ENCODE data around the gene ICAM2.
"Not testable (repeated sequence)": the region's sequence is repeated elsewhere in the genome, so short reads cannot be mapped to it uniquely, and the experiment has no call there.

The ICAM2 gene

GRCh38 chr17:64041912-64042311, 21.5 kb upstream of the ICAM2 start:
- DNase-seq: no peak

DNA sequence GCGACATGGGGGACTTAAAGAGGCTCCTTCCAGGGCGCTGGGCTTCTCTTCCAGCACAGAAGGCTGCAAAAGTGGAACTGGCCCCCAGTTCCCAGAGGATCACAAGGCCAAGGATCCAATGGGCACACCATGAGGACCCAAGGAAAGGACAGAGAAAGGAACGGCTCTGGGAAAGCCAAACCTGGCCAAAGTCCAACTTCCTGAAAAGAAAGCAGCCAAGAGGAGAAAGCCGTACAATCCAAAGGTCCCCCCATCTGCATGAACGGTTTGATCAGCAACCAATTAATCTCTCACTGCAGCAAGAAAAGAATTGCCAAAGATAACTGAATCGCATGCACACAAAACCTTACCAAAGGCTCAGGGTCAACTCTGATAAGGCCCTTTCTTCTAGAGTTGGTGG, 19.8 kb upstream of the ICAM2 start:
- no peak for DNase-seq

- no peak for DNase-seq
These were observed 18.6 kb upstream of the ICAM2 start for GRCh38 chr17:64039106-64039400.

DNA sequence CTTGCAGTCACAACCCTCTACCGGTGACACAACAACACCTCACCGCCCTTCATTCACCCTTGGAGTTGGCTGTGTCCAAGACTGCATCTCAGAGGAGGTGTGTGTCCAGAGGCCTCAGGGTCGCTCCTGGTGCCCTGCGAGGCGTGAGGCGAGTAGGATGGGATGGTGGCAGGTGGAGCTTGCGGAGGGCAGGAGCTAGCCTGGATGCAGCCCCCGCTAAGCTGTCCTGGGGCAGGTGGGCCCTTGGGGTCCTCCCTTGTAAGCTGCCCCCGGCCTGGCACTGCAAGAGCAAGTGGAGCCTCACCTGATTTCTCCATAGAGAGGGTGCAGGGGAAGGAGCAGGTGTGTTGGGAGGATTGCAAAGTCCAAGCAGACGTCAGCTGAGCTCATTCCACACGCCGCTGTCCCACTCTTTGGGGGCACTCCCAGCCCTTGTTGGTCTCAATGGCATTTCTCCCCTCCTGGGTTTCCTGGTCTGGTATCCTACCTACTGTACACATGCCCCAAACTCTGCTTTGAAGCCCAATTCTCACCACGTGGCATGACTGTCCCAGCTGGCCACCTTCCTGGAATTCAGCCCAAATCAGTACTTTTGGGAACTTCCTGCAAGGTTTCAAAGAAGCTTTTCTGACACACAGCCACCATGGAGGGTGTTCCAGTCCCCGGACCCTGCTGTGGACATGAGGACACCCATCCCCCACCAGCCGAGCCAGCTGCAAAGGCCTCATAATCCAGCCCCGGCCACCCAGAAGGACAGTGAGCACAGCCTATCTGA, 18.1 kb upstream of the ICAM2 start:
- no peak for DNase-seq

GRCh38 chr17:64037802-64038201, 17.4 kb upstream of the ICAM2 start:
- no peak for DNase-seq

GRCh38 chr17:64037180-64037579, 16.7 kb upstream of the ICAM2 start:
- no peak for DNase-seq

DNA sequence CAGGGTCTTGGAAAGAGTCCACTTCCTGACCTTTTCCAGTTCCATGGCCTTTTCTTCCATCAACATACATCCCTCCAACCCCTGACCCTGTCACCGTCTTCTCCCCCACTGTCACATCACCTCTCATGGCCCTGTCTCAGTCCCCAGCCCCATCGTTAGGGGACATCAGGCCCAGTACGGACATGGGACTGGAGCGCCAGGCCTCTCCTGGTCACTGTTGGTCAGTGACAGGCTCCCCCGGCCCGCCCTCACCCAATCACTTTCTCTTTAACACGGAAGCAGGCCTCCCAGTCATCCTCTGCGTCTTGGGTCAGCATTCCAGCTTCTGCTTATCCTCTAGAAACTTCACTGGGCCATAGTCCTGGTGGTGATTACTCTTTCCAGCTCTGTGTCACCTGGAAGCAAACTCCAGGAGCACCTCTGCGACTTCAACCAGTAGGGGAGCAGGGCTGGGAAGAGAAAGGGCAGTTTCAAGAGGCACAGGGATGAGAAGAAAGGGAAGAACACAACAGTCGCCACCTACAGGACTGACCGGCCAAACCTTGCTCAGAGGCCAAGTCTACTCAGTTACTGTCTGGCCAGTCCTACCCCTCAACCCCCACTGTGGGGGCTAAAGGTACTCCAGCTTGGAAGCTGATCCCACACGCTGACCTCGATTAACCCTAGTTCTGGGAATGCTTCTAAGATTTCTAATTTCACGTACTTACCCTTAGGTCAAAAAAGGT, 15.9 kb upstream of the ICAM2 start:
- no peak for DNase-seq

DNA sequence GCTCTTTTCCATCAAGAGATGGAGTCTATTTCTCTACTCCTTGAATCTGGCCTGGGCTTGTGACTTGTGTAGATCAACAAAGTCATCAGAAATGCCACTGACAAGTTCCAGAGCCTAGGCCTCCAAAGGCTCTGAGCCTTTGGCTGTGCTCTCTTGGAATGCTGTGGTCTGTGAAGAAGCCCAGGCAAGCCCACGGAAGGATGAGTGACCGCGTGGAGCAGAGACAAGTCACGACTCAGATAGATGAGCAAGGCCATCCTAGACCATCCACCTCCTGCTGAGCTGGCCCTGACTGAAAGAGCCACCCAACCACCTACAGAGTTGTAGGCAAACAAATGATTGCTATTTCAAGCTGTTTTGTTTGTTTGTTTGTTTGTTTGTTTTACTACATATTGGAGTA, 11.6 kb upstream of the ICAM2 start:
- DNase-seq: no peak

- DNase-seq: peak in 1 of 2 experiments; percentile 38
These were observed 8.5 kb upstream of the ICAM2 start for GRCh38 chr17:64028874-64029464.

DNA sequence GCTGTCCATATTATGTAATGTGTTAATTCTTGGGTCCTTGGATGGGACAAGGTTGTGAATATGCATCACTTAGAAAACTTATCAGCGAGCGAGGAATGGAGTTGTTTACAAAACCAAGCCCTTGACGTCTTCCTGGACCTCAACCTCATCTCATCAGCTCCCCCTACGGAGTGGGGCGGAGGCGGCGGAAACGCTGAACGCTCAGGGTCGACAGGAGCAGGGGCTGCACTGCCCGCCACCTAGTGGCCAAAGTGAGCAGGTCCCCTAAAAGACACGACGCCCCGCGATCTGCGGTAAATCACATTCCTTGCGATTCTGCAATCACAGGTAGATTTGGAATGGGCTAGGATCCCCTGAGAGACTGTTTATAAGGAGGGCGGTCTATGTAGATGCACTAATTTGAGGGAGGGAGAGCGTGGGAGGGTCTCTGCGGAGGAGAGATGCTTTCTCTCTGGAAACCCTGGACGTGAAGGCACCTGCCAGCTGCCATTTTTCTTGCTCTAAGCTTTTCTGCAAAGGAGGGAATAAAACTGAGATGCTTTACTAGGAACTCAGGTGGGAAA, 5.4 kb upstream of the ICAM2 start:
- DNase-seq: peak; percentile 57 to 72

- no peak for DNase-seq
These were observed 4.6 kb upstream of the ICAM2 start for GRCh38 chr17:64024781-64025731.

DNA sequence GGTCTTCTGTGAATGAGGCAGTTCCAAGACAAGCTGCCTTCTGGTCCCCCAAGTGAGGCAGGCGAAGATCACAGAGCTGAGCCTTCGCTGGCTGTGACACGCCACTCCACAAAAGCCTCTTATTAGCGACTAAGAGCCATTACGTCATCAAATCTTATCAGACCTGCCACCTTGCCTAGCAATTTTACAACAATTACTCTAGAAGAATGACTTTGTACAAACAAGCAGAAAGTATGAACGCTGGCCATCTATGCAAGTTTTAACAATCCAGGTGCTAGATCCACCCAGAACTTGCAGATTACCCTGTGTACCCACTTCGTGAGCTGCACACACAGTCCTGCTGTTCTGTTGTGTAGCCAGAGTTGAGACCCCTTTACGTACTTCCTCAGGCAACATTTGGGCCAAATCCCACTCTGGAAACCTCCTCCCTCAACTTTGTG, 3.8 kb upstream of the ICAM2 start:
- DNase-seq: no peak

DNA sequence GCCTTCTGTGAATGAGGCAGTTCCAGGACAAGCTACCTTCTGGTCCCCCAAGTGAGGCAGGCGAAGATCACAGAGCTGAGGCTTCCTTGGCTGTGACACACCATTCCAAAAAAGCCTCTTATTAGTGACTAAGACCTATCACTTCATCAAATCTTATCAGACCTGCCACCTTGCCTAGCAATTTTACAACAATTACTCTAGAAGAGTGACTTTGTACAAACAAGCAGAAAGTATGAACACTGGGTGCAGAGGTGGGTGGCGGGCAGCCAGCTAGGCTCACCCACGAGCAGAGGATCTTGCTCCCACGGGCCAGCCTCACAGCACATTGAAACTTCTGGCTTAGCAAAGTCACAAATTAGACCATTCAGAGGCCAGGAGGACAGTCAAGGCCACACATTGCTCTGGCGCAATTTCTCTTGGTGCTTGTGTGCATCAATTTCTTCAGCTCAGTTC, 2.2 kb upstream of the ICAM2 start:
- DNase-seq: no peak

GRCh38 chr17:64019551-64019961, 877 bp downstream of the ICAM2 start:
- not testable (repeated sequence) for DNase-seq

DNA sequence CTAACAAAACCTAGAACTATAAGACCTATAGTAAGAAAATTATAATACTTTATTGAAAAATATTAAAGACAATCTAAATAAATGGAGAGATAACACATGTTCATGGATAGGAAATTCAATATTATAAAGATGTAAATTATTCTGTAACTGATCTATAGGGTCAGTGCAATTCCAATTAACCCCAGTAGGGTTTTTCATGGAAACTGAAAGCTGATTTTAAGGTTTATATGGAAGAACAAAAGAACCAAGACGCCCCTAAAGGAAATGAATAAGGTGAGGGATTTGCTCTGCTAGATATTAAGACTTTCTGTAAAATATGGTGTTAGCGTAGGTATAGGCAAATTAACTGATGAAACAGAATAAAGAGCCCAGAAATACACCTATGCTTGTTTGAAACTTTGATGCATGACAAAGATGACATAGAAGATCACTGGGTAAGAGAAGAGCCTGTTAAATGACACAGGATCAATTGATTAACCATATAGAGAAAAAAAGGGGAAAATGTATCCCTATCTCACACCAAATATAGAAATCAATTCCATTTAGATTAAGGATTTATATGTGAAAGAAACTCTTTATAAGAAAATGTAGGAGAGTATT, 3.0 kb downstream of the ICAM2 start:
- DNase-seq: no peak

DNA sequence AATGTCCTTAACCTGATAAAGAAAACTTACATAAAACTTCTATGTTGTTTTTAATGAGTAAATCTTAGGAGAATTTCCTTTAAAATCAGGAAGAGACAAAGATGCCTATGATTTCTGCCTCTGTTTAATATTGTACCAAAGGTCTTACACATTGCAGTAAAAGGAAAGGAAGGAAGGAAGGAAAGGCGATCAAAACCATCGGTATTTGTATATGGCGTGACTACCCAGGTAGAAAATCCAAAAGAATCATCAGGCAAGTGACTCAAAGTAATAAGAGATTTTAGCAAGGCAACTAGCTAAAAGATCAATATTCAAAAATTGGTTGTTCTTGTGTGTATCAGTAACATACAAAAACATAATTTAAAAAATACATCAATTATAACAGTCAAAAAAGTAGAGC, 3.5 kb downstream of the ICAM2 start:
- no peak for DNase-seq

GRCh38 chr17:64016231-64016784, 4.1 kb downstream of the ICAM2 start:
- DNase-seq: no peak

GRCh38 chr17:64015447-64015846, 5.0 kb downstream of the ICAM2 start:
- DNase-seq: no peak

GRCh38 chr17:64009571-64010402, 10.6 kb downstream of the ICAM2 start:
- DNase-seq: no peak

DNA sequence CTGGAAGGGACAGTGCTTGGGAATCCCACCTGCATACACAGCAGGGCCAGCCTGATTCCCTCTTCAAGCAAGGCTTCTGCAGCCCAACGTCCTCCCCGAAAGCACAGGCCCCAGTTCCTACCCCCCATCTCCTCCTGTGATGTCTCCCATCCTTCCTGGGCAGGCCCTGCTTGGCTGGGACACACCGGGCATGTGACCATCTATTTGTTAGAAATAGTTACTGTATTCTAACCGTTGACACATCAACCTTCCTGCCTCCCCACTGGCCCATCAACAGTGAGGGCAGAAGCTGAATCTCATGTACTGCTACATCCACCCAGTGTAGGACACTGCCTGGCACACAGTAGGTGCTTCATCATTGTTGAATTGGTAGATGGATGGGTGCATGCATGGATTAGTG, 11.6 kb downstream of the ICAM2 start:
- no peak for DNase-seq

GRCh38 chr17:64008346-64008745, 12.1 kb downstream of the ICAM2 start:
- no peak for DNase-seq
